ENCODE data around the gene PCDH15. TPM values are rescaled to one million over a fixed set of nuclear protein-coding genes. Genes with fewer than 3 reads are reported as not detected.

The PCDH15 gene
- total RNA-seq, 1 experiment from 2014 or later = 0.61 TPM

DNA sequence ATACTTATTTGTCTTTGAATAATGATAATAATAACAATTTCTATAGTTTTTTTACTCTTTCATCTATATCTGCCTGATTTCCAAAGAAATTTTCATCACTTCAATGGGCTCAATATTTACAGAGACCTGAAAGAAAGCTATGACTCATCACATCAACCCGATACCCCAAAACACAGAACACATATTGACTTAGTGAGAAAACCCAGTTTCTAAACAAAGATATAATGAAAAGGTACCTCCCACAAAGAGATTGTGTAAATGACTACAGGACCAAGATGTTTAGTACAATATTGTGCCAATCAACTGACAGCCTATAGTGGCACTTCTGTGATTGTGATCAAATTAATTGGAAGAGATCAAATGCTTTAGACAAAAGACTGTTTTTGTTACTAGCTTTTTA is 133.9 kb downstream of the PCDH15 start:
- H3K4me2 ChIP-seq (ENCODE audit: insufficient read depth, insufficient read length, low read length) = no peak overlapping the region
- Mint-ChIP-seq H3K4me1 (no peaks in the 10 kb centered on the region), H3K4me3 (no peak overlapping the region), H3K27me3 (ENCODE audit: low read depth) (no peaks in the 10 kb centered on the region), H3K27ac (no peak overlapping the region), H3K36me3 (ENCODE audit: insufficient read depth in 1 of 3, low read depth in 3 of 3) (no peaks in the 10 kb centered on the region), H3K9me3 (no peaks in the 10 kb centered on the region)
- H3K79me1 ChIP-seq (ENCODE audit: insufficient read depth, low read depth, low read length, poor library complexity, severe bottlenecking) = no peaks in the 10 kb centered on the region
- no peaks in the 10 kb centered on the region for H3K9me3 ChIP-seq (ENCODE audit: control insufficient read depth, low read depth, low read length)
- no peak for DNase-seq
- no peak overlapping the region for H3K56ac ChIP-seq (ENCODE audit: insufficient read length, low read depth, low read length)
- no peak overlapping the region for H3K18ac ChIP-seq (ENCODE audit: insufficient read length, low read depth, low read length)
- no CpG with 5 or more reads among the region's 1 CpG for WGBS (ENCODE audit: extremely low coverage, insufficient read length, low lambda C conversion rate)
- no peak overlapping the region for H3K23ac ChIP-seq (ENCODE audit: insufficient read length, low read depth, low read length)
- H3K27me3 ChIP-seq (ENCODE audit: insufficient read depth, low read length) = no peaks in the 10 kb centered on the region
- TF ChIP-seq, protein P1, sequence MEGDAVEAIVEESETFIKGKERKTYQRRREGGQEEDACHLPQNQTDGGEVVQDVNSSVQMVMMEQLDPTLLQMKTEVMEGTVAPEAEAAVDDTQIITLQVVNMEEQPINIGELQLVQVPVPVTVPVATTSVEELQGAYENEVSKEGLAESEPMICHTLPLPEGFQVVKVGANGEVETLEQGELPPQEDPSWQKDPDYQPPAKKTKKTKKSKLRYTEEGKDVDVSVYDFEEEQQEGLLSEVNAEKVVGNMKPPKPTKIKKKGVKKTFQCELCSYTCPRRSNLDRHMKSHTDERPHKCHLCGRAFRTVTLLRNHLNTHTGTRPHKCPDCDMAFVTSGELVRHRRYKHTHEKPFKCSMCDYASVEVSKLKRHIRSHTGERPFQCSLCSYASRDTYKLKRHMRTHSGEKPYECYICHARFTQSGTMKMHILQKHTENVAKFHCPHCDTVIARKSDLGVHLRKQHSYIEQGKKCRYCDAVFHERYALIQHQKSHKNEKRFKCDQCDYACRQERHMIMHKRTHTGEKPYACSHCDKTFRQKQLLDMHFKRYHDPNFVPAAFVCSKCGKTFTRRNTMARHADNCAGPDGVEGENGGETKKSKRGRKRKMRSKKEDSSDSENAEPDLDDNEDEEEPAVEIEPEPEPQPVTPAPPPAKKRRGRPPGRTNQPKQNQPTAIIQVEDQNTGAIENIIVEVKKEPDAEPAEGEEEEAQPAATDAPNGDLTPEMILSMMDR (conservative IDR thresholded peaks at IDR 0.05) = no peak
- H3K4me1 ChIP-seq (ENCODE audit: insufficient read depth, low read length) = no peaks in the 10 kb centered on the region
- no peak overlapping the region for H2AK5ac ChIP-seq (ENCODE audit: insufficient read length, low read length)
- H3T11ph ChIP-seq (ENCODE audit: low read length) = no peak overlapping the region
- no peaks in the 10 kb centered on the region for H4K20me1 ChIP-seq (ENCODE audit: control insufficient read depth, insufficient read depth, insufficient read length)
- H3K27ac ChIP-seq (ENCODE audit: insufficient read length, low read depth, low read length) = no peak overlapping the region
- no peak overlapping the region for H2BK15ac ChIP-seq (ENCODE audit: low read depth, low read length)
- H2BK120ac ChIP-seq (ENCODE audit: low read depth, low read length, poor library complexity, severe bottlenecking) = no peak overlapping the region
- no peaks in the 10 kb centered on the region for H3K23me2 ChIP-seq (ENCODE audit: insufficient read length, low read depth, low read length, poor library complexity, severe bottlenecking)
- H3K9ac ChIP-seq (ENCODE audit: extremely low read depth, insufficient read length, low read length) = no peak overlapping the region
- no peak overlapping the region for H2BK12ac ChIP-seq (ENCODE audit: insufficient read length, low read depth, low read length)
- H4K5ac ChIP-seq (ENCODE audit: insufficient read length, low read depth, low read length) = no peak overlapping the region
- H2AFZ ChIP-seq (ENCODE audit: low read length) = no peak overlapping the region
- no peak overlapping the region for H4K8ac ChIP-seq (replicated peaks; ENCODE audit: insufficient read length, low read depth, low read length)
- no peaks in the 10 kb centered on the region for H3K79me2 ChIP-seq (ENCODE audit: insufficient read depth, low read length)
- no peak overlapping the region for H3K4ac ChIP-seq (ENCODE audit: low read depth, low read length)
- H3K14ac ChIP-seq (ENCODE audit: insufficient read depth, low read length) = no peak overlapping the region
- H4K91ac ChIP-seq (ENCODE audit: insufficient read length, low read depth, low read length) = no peak overlapping the region
- no peak overlapping the region for H2BK5ac ChIP-seq (ENCODE audit: insufficient read length, low read length)
- H2BK20ac ChIP-seq (ENCODE audit: low read depth, low read length, poor library complexity, severe bottlenecking) = no peak overlapping the region

Data from H9 (cell line).